Uterus (tissue), 4 donors: ENCODE measurements around the gene NRF1. TPM values are rescaled to one million over a fixed set of nuclear protein-coding genes. Genes with fewer than 3 reads are reported as not detected.
"Not testable (repeated sequence)": the region's sequence is repeated elsewhere in the genome, so short reads cannot be mapped to it uniquely, and the experiment has no call there.

Experiments
- DNase-seq, 2 donors: peaks; one replicate each; pipeline ENCODE4 v3.0.0-alpha.2; 2019 to 2020
- H3K27ac ChIP-seq, 2 donors: fragments of 200-600 bp; sonication (generic); 1 replicate in 1 of 2; 2 replicates in 1 of 2; pipeline ENCODE4 v1.5.1; 2016 to 2018
- H3K27me3 ChIP-seq, 2 donors: fragments of 200-600 bp; sonication (generic); one replicate each; pipeline ENCODE4 v1.5.1; 2018 to 2019; ENCODE audit warnings: control low read depth in 1 of 2
- H3K36me3 ChIP-seq, 2 donors: fragments of 200-600 bp; sonication (generic); one replicate each; pipeline ENCODE4 v1.5.1; 2019; ENCODE audit warnings: control low read depth in 1 of 2
- H3K4me1 ChIP-seq, 2 donors: fragments of 200-600 bp; sonication (generic); one replicate each; pipeline ENCODE4 v1.5.1; 2018 to 2019; ENCODE audit warnings: control low read depth in 1 of 2
- H3K4me3 ChIP-seq, 2 donors: fragments of 200-600 bp; sonication (generic); 1 replicate in 1 of 2; 2 replicates in 1 of 2; pipeline ENCODE4 v1.5.1; 2018 to 2019; ENCODE audit warnings: mild to moderate bottlenecking in 1 of 2
- H3K9me3 ChIP-seq, 2 donors: fragments of 200-600 bp; sonication (generic); one replicate each; pipeline ENCODE4 v1.5.1; 2019; ENCODE audit warnings: control low read depth in 1 of 2
- CTCF ChIP-seq, 4 experiments: fragments of 200-600 bp in 2 of 4; fragments of 450-650 bp in 2 of 4; sonication (generic) in 2 of 4; IDR thresholded peaks; one replicate each; pipeline ENCODE4 v1.5.1; 2016 to 2019; ENCODE audit warnings: antibody characterized with exemption in 4 of 4, mild to moderate bottlenecking in 2 of 4, moderate library complexity in 1 of 4
- POLR2A ChIP-seq, 2 donors: fragments of 450-650 bp; IDR thresholded peaks; one replicate each; pipeline ENCODE4 v1.6.1; 2016; ENCODE audit warnings: antibody characterized with exemption in 2 of 2, mild to moderate bottlenecking in 1 of 2, moderate library complexity in 1 of 2
- intact Hi-C: fragments of 100-400 bp; cut with DNase I; formaldehyde crosslinking; loops from one replicate; pipeline ENCODE4 v1.15.1; 2023; ENCODE audit warnings: low total_unique reads
- total RNA-seq, 4 donors: library from RNA; depleted of rRNA in 3 of 4; stranded (reverse); fragments of >200 nt in 3 of 4; gene quantifications; one replicate each; pipeline versions ENCODE4 v1.1.0 to v1.2.4, GENCODE V29; 2014 to 2023
- donor health status: DM: yes; HTN: yes; CAD: no.

Gene NRF1
- total RNA-seq, 4 donors from 2014 or later: 18.2 to 56.5 (median 40.4) TPM

GRCh38 chr7:129597672-129598071 lies 13.8 kb upstream of the NRF1 start:
- Histone ChIP-seq H3K36me3 (no peaks in the 10 kb centered on the region), H3K4me3 (no peak overlapping the region), H3K27ac (no peak overlapping the region), H3K4me1 (no peaks in the 10 kb centered on the region), H3K27me3 (no peaks in the 10 kb centered on the region), H3K9me3 (no peaks in the 10 kb centered on the region)
- intact Hi-C loops: no loop called here
- no peak for DNase-seq
- TF ChIP-seq POLR2A (IDR thresholded peaks at IDR 0.05): no peak
- no peak for TF ChIP-seq CTCF (IDR thresholded peaks at IDR 0.05)

- no peaks in the 10 kb centered on the region for H3K4me1 ChIP-seq
- H3K36me3 ChIP-seq: no peaks in the 10 kb centered on the region
- no peak for TF ChIP-seq CTCF (IDR thresholded peaks at IDR 0.05)
- no peak for TF ChIP-seq POLR2A (IDR thresholded peaks at IDR 0.05)
- H3K27ac ChIP-seq: no peak overlapping the region
- H3K4me3 ChIP-seq: no peak overlapping the region
- intact Hi-C loops: no loop called here
- H3K9me3 ChIP-seq: no peaks in the 10 kb centered on the region
- H3K27me3 ChIP-seq: no peaks in the 10 kb centered on the region
- DNase-seq: no peak
These were observed 12.3 kb upstream of the NRF1 start for GRCh38 chr7:129599174-129599573.

- H3K27ac ChIP-seq, DNase-seq, H3K36me3 ChIP-seq, H3K4me3 ChIP-seq, H3K4me1 ChIP-seq, H3K27me3 ChIP-seq, intact Hi-C loops, H3K9me3 ChIP-seq: not testable (repeated sequence)
These were observed 7.9 kb upstream of the NRF1 start for GRCh38 chr7:129603594-129603993.

GRCh38 chr7:129604021-129604420 lies 7.5 kb upstream of the NRF1 start:
- DNase-seq, H3K27ac ChIP-seq, H3K36me3 ChIP-seq, H3K9me3 ChIP-seq, H3K27me3 ChIP-seq, H3K4me1 ChIP-seq, intact Hi-C loops, H3K4me3 ChIP-seq: not testable (repeated sequence)

- no peak for DNase-seq
- intact Hi-C loops: no loop called here
- Histone ChIP-seq H3K4me1 (no peaks in the 10 kb centered on the region), H3K27ac (no peak overlapping the region), H3K27me3 (no peaks in the 10 kb centered on the region), H3K9me3 (no peaks in the 10 kb centered on the region), H3K4me3 (no peak overlapping the region), H3K36me3 (no peaks in the 10 kb centered on the region)
- TF ChIP-seq CTCF (IDR thresholded peaks at IDR 0.05) (no peak), POLR2A (IDR thresholded peaks at IDR 0.05) (no peak)
These were observed 6.6 kb upstream of the NRF1 start for GRCh38 chr7:129604713-129605437.

- peaks cover 0 to 4% of the 10 kb centered on the region in 2 donors for H3K4me1 ChIP-seq
- H3K9me3 ChIP-seq: no peaks in the 10 kb centered on the region
- H3K36me3 ChIP-seq: no peaks in the 10 kb centered on the region
- no peak overlapping the region for H3K4me3 ChIP-seq
- no peaks in the 10 kb centered on the region for H3K27me3 ChIP-seq
- H3K27ac ChIP-seq: no peak overlapping the region
- DNase-seq: no peak
- TF ChIP-seq POLR2A (IDR thresholded peaks at IDR 0.05) (no peak), CTCF (IDR thresholded peaks at IDR 0.05) (no peak)
- intact Hi-C loops: no loop called here
These were observed 5.4 kb upstream of the NRF1 start for GRCh38 chr7:129605960-129606614.
